ENCODE results near the gene TNFAIP8.

Gene TNFAIP8

DNA sequence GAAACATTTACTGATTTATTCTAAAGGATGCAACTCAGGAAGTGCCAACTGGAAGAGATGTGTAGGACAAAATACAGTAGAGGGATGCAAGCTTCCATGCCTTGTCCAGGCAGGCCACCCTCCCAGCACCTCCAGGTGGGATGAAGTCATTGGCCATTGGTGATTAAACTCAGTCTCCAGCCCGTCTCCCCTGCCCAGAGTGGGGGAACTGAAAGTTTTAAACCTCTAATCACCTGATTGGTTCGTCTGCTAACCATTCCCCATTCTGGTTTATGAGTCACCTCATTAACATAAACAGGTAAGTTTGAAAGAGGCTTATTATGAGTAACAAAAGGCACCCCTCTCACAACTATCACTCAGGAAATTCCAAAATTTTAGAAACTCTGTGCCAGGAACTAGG lies 8.1 kb downstream of the TNFAIP8 start:
- peak; percentile 72 for FAIRE-seq
- DNase-seq (ENCODE audit: extremely low spot score, insufficient read length, low read depth), result no peak

DNA sequence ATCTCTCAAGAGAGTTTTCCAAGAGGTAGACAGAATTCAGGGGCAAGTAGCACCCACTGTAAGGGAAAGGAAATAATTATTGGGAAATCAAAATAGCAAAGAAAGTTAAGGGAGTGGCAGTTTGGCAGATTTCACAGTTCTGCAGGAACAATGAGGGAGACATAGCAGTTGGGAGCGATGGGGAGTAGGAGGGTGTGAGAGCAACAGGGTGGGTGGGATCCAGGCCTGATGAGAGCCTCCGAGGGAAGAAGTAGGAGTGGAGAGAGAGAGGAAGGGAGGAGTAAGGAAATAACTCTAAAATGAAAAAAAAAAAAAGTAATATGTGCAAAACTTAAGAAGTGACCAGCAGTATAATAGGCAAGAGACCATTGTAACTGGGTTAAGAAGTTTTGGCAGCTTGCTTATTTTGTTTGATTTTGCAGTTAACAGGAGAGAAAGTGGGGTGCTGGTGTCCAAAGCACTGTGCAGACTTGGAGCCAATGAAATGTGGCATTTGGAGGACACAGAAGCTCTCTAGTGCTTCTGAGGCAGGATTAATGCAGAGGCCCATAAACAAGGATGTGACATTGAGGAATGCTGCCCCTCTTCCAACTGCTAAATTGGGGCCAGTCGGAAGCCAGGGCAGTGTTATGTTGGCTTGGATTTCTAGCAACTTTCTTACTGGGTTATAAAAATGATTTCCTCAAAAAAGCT lies 10.2 kb downstream of the TNFAIP8 start:
- FAIRE-seq (peak; percentile 5), DNase-seq (ENCODE audit: extremely low spot score, insufficient read length, low read depth) (no peak)

DNA sequence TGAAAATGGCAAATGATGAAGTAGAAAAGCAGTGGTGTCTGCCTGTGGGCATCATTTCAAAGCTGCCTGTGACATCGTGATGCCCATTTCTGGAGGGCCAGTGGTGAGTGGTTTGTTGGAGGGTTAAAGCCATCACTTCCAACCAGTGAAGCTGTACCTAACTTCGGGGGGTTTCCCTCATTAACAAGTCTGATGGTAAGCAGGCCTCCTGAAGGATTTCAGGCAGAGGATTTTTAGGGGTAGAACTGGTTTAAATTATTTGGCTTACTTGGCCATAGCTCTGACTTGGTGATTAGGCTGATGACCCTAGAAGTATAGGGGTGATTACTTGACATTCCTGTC lies 10.7 kb downstream of the TNFAIP8 start:
- no peak for DNase-seq (ENCODE audit: extremely low spot score, insufficient read length, low read depth)
- FAIRE-seq, result peak; percentile 85

DNA sequence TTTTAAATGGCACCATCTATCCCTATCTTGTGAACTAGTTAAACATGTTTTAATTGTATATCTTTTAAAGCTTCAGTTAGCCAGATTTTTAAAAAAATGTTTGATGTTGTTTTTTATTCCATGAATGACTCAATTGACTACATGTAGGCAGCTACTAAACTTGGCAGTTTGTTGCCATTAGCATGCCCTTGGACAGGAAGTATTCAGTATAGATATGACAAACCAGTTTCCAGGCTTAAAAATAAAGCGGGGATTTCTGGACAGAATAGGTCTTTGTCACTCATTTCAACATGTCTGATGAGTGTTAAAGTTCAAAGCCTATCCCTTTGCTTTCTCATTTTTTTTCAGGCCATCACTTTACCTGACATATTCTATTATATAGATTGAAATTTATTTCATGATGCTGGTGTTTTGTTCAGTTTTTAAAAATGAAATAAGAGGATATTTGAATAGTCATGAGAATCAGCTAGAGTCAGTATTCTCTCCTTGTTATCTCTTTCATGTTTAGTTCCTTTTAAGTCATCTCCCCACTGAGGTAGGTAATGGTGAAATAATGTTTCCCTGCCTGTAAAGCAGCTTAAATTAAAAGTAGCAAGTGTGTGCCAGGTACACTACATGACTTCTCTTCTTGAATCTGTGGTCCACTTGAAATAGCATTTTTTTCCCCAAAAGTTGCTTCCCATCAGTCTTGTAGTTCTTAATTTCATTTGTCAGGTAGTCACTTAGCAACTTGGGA lies 11.9 kb downstream of the TNFAIP8 start:
- FAIRE-seq, result peak; percentile 89

DNA sequence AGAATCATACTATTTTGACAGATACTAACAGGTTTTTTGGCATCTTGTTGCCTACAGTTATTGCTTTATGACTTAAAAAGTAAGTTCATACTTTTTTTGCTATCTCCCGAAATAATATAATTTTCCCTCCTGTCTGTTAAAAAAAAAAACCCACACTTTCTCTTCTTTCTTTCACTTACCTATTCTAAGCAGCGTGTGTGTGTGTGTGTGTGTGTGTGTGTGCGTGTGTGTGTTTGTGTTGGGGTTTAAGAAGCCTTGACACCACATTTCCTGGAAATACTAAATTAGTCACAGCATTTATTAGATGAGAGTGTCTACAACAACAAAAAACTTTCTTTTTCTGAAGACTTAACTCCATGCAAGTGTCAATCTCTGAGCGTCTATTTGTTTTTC lies 12.4 kb downstream of the TNFAIP8 start:
- FAIRE-seq (peak; percentile 81), DNase-seq (ENCODE audit: extremely low spot score, insufficient read length, low read depth) (no peak)

More for the DNA sequence above, 11.9 kb downstream of the TNFAIP8 start:
- DNase-seq (ENCODE audit: extremely low spot score, insufficient read length, low read depth), result no peak

DNA sequence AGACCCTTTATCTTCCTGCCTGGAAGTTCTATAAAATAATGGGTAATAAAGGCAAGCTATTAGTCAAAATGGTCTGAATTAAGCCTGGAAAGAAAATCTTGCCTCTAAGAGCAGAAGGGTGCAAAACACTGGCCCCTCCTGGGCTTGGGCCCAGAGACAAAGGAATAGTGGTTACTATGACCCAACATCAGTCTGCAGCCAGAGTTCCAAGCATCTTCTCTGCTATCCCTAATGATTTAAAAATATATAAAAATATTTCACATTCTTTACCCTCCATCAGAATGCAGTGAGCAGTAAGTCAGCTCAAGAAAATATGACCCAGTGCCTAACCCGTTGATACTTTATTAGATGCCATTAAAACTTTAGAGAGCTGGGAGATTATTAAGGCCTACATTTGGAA lies 14.7 kb downstream of the TNFAIP8 start:
- DNase-seq (ENCODE audit: extremely low spot score, insufficient read length, low read depth) (no peak), FAIRE-seq (no peak)

DNA sequence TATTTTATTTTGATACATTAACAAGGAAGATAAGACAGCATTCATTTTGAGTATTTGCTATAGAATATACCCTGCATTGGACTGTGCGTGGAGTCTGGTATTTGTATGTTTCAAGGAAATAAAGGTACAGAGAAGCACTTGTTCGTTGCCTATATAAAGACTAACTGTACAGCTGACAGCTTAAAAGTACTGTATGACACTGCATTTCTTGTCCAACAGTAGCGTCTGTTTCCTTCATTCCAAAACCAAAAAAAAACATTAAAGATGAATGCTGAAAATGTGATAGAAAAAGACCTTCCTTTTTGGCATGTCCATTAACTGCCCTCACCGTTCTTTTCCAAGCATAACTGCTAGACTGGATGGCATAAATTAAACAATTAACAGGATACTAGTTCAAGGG lies 15.3 kb downstream of the TNFAIP8 start:
- FAIRE-seq (no peak), DNase-seq (ENCODE audit: extremely low spot score, insufficient read length, low read depth) (no peak)

DNA sequence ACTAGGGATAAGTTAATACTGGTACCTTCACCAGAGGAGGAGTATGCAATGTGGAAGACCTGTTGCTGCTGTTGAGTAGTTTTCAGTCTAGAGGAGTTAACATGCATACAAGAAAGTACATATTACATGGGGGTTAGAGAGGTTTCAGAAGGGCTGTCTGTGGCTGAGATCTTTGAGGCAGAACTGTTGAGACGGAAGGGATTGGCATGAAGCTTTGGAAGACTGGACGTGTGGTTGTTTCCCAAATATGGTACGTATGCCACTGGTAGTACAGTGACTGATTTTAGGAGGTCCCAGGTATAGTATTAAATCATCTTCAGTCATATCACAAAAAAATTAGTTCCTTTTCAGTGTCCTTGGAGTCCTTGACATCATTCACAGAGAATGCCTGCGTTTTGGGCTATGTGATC lies 17.6 kb downstream of the TNFAIP8 start:
- DNase-seq (ENCODE audit: extremely low spot score, insufficient read length, low read depth) (no peak), FAIRE-seq (peak; percentile 76)

DNA sequence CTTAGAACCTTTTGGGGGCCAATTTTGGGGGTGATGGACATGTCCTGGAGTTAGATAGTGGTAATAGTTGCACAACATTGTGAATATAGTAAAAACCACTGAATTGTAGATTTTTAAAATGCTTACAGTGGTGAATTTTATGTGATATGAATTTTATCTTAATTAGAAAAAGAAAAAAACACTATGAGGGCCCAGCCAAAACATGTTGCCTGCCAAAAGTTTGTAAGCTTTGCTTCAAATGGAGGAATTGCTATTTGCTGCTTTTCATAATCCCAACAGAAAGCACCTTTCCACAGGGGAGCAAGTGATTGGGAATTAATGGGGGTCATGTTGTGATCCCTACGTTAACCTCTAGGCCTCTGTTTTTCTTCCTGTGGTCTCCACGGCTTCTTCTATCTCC lies 19.1 kb downstream of the TNFAIP8 start:
- no peak for FAIRE-seq

DNA sequence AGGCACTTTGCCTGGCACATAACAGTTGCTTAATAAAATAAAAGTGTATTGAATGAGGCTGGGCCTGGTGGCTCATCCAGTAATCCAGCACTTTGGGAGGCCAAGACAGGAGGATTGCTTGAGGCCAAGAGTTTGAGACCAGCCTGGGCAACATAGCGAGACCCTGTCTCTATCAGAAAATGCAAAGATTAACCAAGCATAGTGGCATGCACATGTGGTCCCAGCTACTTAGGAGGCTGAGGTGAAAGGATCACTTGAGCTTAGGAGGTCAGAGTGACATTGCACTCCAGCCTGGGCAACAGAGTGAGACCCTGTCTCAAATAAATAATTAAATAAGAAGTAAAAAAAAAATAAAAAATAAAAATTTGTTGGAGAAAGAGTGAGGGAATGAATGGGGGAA lies 21.2 kb downstream of the TNFAIP8 start:
- FAIRE-seq, result no peak
- no peak for DNase-seq (ENCODE audit: extremely low spot score, insufficient read length, low read depth)

More for the DNA sequence above, 19.1 kb downstream of the TNFAIP8 start:
- DNase-seq (ENCODE audit: extremely low spot score, insufficient read length, low read depth), result no peak

DNA sequence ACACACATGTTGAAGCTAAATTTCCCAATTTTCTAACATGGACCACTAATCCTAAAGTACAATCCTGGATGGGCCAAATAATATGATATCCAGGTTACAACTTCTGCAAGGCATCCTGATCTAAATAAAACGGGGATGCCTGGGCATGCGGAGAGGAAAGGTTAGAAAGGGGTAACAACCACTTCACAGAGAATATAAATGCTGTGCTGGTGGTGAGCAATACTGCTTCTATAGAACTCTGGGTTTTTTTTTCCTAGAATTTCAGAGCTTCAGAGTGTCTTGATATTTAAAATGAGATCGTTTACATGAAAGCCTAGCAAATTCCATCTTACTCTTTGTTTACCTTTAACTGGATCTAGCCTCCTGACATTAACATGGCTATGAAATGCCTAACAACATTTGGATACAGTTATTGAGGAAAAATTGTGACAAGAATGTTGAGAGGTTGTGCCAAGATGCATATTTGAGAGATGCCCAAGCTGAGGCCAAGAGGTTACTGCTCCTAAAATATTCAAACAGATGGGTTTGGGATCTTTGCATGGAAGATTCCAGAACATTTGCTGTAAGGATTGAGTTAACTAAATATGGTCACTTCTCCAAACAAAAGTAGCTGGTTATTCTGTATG lies 22.4 kb downstream of the TNFAIP8 start:
- peak; percentile 52 for FAIRE-seq

DNA sequence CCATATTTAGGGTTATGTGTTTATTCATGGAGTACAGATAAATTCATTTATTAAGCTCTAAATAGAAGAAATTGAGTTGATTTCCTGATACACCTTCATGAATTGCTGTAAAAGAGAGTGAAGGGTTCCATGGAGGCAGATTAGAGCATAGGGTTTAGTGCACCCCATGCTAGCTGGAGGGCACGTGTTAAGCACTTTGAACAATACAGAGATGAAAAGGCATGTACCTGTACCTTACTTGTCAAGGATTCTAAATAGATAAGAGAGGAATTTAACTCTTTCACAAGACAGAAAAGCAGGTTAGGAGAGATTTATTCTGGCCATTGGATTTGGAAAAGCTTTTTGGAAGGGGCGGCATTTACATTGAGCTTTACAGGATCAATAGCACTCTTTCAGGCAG lies 23.3 kb downstream of the TNFAIP8 start:
- FAIRE-seq (no peak), DNase-seq (ENCODE audit: extremely low spot score, insufficient read length, low read depth) (no peak)

More for the DNA sequence above, 22.4 kb downstream of the TNFAIP8 start:
- DNase-seq (ENCODE audit: extremely low spot score, insufficient read length, low read depth), result no peak

DNA sequence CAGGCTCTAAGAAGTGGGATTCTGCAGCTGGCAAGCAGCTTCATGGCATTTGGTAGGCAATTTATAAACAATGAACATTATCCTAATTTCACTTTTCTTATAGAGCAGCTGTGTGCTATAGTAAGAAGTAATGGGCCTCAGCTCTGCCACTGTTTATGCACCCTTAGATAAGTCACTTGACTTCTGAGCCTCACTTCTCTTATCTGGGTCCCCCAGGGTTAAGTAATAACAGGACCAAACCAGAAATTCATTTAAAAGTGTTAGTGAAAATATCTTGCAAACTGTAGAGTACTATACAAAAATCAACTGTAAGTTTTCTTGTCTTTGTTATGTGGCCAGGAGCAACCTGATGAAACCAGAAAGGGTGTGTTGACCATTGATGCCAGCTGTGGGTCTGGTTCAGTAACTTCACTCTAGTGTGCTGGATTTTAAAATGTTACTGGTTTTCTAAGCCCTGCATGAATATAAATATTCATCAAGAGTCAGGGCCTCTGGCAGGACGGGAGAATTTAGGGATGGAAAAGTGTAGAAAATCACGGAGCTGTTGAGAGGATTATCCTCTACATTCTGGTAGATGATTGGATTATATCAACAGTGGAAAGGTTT lies 24.2 kb downstream of the TNFAIP8 start:
- DNase-seq (ENCODE audit: extremely low spot score, insufficient read length, low read depth) (no peak), FAIRE-seq (no peak)

DNA sequence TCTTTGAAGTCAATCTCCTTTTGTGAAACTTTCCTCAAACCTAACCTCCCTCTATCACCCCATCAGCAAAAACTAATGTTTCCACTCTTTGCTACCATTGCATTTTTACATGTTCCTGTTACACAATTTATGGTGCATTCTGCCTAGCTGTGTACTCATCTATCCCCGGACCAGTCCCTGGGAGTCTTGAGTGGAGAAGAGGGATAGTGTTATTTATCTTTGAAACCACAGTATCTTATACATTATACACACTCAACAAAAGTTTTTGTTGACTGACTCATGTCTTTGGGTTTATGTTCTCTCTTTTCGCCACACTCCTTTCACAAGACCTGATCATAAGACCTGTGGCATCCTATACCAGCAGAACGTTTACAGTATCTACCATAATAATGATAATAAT lies 26.4 kb downstream of the TNFAIP8 start:
- DNase-seq (ENCODE audit: extremely low spot score, insufficient read length, low read depth) (no peak), FAIRE-seq (no peak)

DNA sequence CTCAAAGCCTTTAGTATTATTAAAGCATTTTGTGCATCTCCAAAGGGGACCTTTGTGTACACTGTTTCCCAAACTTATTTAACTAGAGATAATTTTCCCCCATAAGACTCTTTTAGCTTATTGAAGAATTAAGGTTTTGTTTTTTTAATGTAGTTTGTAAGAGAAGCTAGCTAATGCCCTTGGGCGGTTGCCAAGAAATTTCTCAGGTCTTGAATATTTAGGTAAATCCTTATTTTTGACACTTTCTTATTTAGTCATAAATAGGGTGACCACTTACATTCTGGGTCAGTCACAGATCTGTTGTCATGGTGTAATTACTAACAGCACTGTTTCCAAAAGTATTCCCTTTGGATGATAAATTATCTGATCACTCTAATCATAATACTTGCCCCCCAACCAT lies 27.2 kb downstream of the TNFAIP8 start:
- no peak for FAIRE-seq

DNA sequence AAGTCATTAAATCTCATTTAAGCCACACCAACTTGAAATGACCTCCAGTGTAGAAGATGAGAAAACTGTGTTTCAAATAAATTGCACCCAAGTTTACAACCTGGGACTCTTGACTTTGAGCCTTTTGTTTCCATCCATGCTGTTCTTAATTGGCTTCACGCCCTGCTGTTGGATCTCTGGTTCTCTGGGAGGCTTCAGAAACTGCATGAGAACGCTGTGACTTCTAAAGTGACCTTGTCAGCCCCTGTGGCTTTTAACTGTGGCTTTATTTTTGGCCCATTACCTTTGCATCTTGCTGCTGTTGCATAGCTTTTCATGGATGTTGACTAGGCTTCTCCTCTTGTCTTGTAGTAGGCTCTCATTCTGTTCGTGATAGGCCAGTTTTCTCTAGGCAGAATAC lies 29.3 kb downstream of the TNFAIP8 start:
- FAIRE-seq (peak; percentile 83), DNase-seq (ENCODE audit: extremely low spot score, insufficient read length, low read depth) (no peak)

More for the DNA sequence above, 27.2 kb downstream of the TNFAIP8 start:
- DNase-seq (ENCODE audit: extremely low spot score, insufficient read length, low read depth), result no peak

DNA sequence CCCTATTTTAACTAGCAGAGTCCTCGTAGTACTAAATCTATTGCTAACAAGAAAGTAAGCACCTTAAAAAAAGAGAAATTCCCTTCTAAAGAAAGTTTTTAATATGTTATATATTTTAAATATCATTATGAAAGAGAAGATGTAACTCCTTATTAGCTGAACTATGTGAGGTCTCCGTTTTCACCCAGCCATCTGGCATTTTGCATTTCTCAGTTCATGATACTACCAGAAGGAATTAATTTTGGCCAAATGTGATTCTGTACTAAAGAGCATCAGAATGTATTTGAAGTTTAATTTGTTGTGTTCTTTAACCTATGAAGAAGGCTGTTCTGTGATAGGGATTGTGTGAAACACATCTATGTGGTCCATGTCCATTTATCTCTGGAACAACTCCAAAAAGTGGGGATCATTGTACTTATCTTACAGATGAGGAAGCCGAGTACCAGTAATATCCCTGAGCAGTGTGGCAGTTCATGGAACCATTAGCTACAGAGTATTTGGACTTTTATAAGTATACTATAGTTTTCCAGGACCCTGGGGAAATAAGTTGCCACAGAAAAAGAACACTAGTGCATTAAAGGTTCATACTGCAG lies 29.8 kb downstream of the TNFAIP8 start:
- FAIRE-seq (no peak), DNase-seq (ENCODE audit: extremely low spot score, insufficient read length, low read depth) (no peak)

DNA sequence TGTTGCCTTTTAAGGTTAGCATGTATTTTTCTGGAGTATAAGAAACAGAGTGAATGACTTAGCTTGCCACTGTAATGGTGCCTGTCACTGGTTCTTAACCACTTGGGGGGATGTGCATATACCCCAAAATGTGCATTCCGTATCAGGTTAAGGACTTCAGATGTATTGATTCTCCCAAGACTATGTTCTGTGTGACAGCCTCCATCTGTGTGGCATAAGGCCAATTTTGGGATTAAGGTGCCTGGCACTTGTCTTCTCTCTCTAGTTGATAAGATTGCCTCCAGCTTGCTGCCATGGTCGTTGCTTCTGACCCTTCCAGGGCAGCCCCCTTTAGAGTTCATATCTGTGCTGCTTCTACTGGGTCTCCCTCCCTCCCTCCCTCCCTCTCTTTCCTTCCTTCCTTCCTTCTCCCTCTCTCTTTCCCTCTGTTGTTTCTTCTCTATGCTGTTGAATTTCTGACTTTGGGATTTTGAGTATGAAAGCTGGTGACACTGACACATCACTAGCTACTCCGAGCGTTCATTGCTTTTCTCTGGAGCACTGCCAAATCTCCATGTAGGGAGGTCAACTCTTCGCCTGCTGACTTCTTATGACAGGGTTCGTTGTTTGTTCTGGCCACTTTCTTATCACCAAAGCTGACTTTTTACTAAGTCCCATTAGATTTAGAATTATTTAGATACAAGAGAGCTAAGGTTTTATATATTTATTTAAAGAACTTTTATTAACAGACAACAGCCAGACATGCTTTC lies 31.0 kb downstream of the TNFAIP8 start:
- DNase-seq (ENCODE audit: extremely low spot score, insufficient read length, low read depth) (no peak), FAIRE-seq (peak; percentile 9)

DNA sequence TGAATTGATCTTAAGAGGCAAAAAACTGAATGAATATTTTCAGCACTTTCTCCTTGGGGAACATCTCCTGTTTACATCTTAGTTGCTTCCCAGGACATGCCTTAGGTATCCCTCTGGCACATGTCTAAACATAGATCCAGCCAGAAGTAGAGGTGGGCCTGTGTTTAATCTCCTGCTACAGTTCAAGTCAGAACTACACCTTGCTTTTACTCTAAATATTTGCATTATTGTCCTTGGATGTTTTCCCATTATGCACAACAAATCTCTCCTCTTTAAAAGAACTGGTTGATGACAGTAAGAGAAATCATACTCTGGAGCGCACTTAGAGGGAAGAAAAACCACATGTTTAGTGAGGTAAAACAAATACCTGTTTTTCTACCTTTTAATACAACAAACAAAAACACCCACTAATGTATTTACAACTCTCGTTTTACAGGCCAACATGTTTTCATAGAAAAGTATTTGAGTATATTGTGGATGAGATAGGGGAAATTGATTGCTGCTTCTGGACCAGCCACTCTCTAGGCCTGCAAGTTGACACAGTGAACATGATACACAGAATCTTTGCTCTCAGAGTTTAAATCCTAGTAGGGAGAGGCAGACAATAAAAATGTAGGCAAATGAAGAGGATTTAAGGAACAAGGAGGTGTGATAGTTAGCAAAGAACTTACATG lies 32.3 kb downstream of the TNFAIP8 start:
- no peak for DNase-seq (ENCODE audit: extremely low spot score, insufficient read length, low read depth)
- peak; percentile 63 for FAIRE-seq
